ENCODE measurements around the gene ASTL.

- TF ChIP-seq CTCF (IDR thresholded peaks at IDR 0.05) (no peak), POLR2A (IDR thresholded peaks at IDR 0.05) (no peak)
Observed at GRCh38 chr2:96105994-96106715, 32.1 kb downstream of the ASTL start.

Measured in uterus (tissue), 2 donors.